Neuronal stem cell (in vitro differentiated cells): Measurements from ENCODE around the gene ADAMTSL1.

ENCODE experiments used
- DNase-seq: peaks from one replicate; pipeline ENCODE4 v3.0.0-alpha.2; 2013; ENCODE audit warnings: low spot score
- H2AFZ ChIP-seq: one replicate; pipeline ENCODE4 v1.6.1; 2013; ENCODE audit warnings: mild to moderate bottlenecking, low read length, inconsistent platforms
- H2AK5ac ChIP-seq: 2 replicates; pipeline ENCODE4 v1.6.1; 2013; ENCODE audit warnings: low read depth, mild to moderate bottlenecking, inconsistent platforms, low read length, moderate library complexity, mixed read lengths
- H2BK120ac ChIP-seq: 2 replicates; pipeline ENCODE4 v1.6.1; 2013; ENCODE audit warnings: low read depth, mild to moderate bottlenecking, inconsistent platforms, low read length, moderate library complexity, mixed read lengths
- H2BK12ac ChIP-seq: one replicate; pipeline ENCODE4 v1.6.1; 2013; ENCODE audit warnings: low read length, inconsistent platforms
- H2BK15ac ChIP-seq: 2 replicates; pipeline ENCODE4 v1.6.1; 2013; ENCODE audit warnings: mild to moderate bottlenecking, low read length, inconsistent platforms, mixed read lengths
- H2BK5ac ChIP-seq: one replicate; pipeline ENCODE4 v1.6.1; 2013; ENCODE audit warnings: inconsistent platforms, mild to moderate bottlenecking, low read length, moderate library complexity
- H3K14ac ChIP-seq: one replicate; pipeline ENCODE4 v1.6.1; 2013; ENCODE audit warnings: low read length, inconsistent platforms
- H3K18ac ChIP-seq: 2 replicates; pipeline ENCODE4 v1.6.1; 2013; ENCODE audit warnings: low read length, inconsistent platforms
- H3K23ac ChIP-seq: 2 replicates; pipeline ENCODE4 v1.6.1; 2013; ENCODE audit warnings: low read depth, mild to moderate bottlenecking, mixed read lengths, low read length, inconsistent platforms; ENCODE audit not compliant: poor library complexity
- H3K27ac ChIP-seq: replicated peaks from 3 replicates; pipeline ENCODE4 v1.5.1; 2013; ENCODE audit warnings: low read length, inconsistent platforms
- H3K27me3 ChIP-seq, 3 experiments: 2 replicates each; pipeline ENCODE4 v1.6.1; 2013; ENCODE audit warnings: low read length in 3 of 3, mild to moderate bottlenecking in 2 of 3, inconsistent platforms in 1 of 3, low read depth in 1 of 3, mixed read lengths in 1 of 3, moderate library complexity in 1 of 3; ENCODE audit not compliant: control insufficient read depth in 3 of 3, insufficient read depth in 3 of 3
- H3K36me3 ChIP-seq, 2 donors: replicated peaks in 1 of 2; 2 replicates each; pipeline ENCODE4 v1.6.1; 2013; ENCODE audit warnings: low read length in 2 of 2; ENCODE audit not compliant: control insufficient read depth in 2 of 2, insufficient read depth in 2 of 2
- H3K4ac ChIP-seq: 2 replicates; pipeline ENCODE4 v1.6.1; 2013; ENCODE audit warnings: inconsistent platforms, mild to moderate bottlenecking, low read length, moderate library complexity
- H3K4me1 ChIP-seq, 2 donors: 1 replicate in 1 of 2; 2 replicates in 1 of 2; pipeline ENCODE4 v1.6.1; 2013; ENCODE audit warnings: low read length in 2 of 2, low read depth in 1 of 2; ENCODE audit not compliant: control insufficient read depth in 2 of 2, insufficient read depth in 1 of 2
- H3K4me2 ChIP-seq: one replicate; pipeline ENCODE4 v1.6.1; 2013; ENCODE audit warnings: mild to moderate bottlenecking, low read length, inconsistent platforms; ENCODE audit not compliant: insufficient read depth, poor library complexity, severe bottlenecking
- H3K4me3 ChIP-seq, 2 donors: 2 replicates each; pipeline ENCODE4 v1.5.1; 2013; ENCODE audit warnings: low read length in 2 of 2, mild to moderate bottlenecking in 2 of 2, inconsistent platforms in 1 of 2, moderate library complexity in 1 of 2
- H3K79me1 ChIP-seq: one replicate; pipeline ENCODE4 v1.6.1; 2013; ENCODE audit warnings: low read depth, mild to moderate bottlenecking, inconsistent platforms, low read length, moderate library complexity
- H3K9ac ChIP-seq: one replicate; pipeline ENCODE4 v1.6.1; 2013; ENCODE audit warnings: mild to moderate bottlenecking, low read depth, low read length, inconsistent platforms; ENCODE audit not compliant: poor library complexity
- H3K9me3 ChIP-seq, 2 donors: replicated peaks in 1 of 2; 2 replicates each; pipeline versions ENCODE3 to v1.6.1; 2013; ENCODE audit warnings: low read length in 2 of 2, mild to moderate bottlenecking in 2 of 2, inconsistent platforms in 1 of 2, low read depth in 1 of 2, mixed read lengths in 1 of 2, moderate library complexity in 1 of 2; ENCODE audit not compliant: control insufficient read depth in 2 of 2, insufficient read depth in 1 of 2
- H4K8ac ChIP-seq: one replicate; pipeline ENCODE4 v1.6.1; 2013; ENCODE audit warnings: low read depth, mild to moderate bottlenecking, inconsistent platforms, low read length, moderate library complexity
- H4K91ac ChIP-seq: one replicate; pipeline ENCODE4 v1.6.1; 2013; ENCODE audit warnings: low read length, low read depth, mild to moderate bottlenecking, inconsistent platforms; ENCODE audit not compliant: poor library complexity
- WGBS, 2 donors: extraction: QIAGEN DNeasy Blood & Tissue Kit; methylation state at CpG; one replicate each; pipeline ENCODE4 v1.1.7; 2013; ENCODE audit warnings: missing lambda C conversion rate in 2 of 2, mixed read lengths in 1 of 2; ENCODE audit not compliant: insufficient read length in 2 of 2, insufficient replicate concordance in 1 of 2; ENCODE audit errors: extremely low coverage in 2 of 2; 5-methylcytosine and 5-hydroxymethylcytosine counted together

The ADAMTSL1 gene

GRCh38 chr9:18910435-18910834 lies 436.5 kb downstream of the ADAMTSL1 start:
- H3K27me3 ChIP-seq = no peaks in the 10 kb centered on the region
- no peak overlapping the region for H3K14ac ChIP-seq
- H2BK120ac ChIP-seq = no peak overlapping the region
- no peak overlapping the region for H3K4me2 ChIP-seq
- H3K23ac ChIP-seq = no peak overlapping the region
- H2BK5ac ChIP-seq = no peak overlapping the region
- no peak overlapping the region for H3K27ac ChIP-seq
- no peak overlapping the region for H2AFZ ChIP-seq
- peaks cover 0 to 2% of the 10 kb centered on the region in 2 donors for H3K9me3 ChIP-seq
- no peak overlapping the region for H3K4me3 ChIP-seq
- no CpG with 5 or more reads among the region's 2 CpGs for WGBS, 2 donors
- DNase-seq = no peak
- H3K18ac ChIP-seq = no peak overlapping the region
- H2BK15ac ChIP-seq = no peak overlapping the region
- H4K91ac ChIP-seq = no peak overlapping the region
- no peak overlapping the region for H2BK12ac ChIP-seq
- H3K4me1 ChIP-seq = peaks cover 0 to 14% of the 10 kb centered on the region in 2 donors
- no peak overlapping the region for H3K9ac ChIP-seq
- H4K8ac ChIP-seq = no peak overlapping the region
- no peaks in the 10 kb centered on the region for H3K36me3 ChIP-seq
- H3K79me1 ChIP-seq = no peaks in the 10 kb centered on the region
- H2AK5ac ChIP-seq = no peak overlapping the region
- H3K4ac ChIP-seq = no peak overlapping the region

GRCh38 chr9:18910916-18911315 lies 437.0 kb downstream of the ADAMTSL1 start:
- H3K79me1 ChIP-seq = no peaks in the 10 kb centered on the region
- no peak overlapping the region for H4K8ac ChIP-seq
- H3K9ac ChIP-seq = no peak overlapping the region
- H3K18ac ChIP-seq = no peak overlapping the region
- no peak overlapping the region for H2AFZ ChIP-seq
- no peak overlapping the region for H4K91ac ChIP-seq
- H3K4me1 ChIP-seq = peaks cover 0 to 14% of the 10 kb centered on the region in 2 donors
- no peak overlapping the region for H3K27ac ChIP-seq
- H3K4me3 ChIP-seq = no peak overlapping the region
- no peak overlapping the region for H3K23ac ChIP-seq
- no CpG with 5 or more reads among the region's 6 CpGs for WGBS, 2 donors
- no peak overlapping the region for H2AK5ac ChIP-seq
- H3K14ac ChIP-seq = no peak overlapping the region
- H3K4ac ChIP-seq = no peak overlapping the region
- H2BK120ac ChIP-seq = no peak overlapping the region
- no peak overlapping the region for H2BK12ac ChIP-seq
- H2BK5ac ChIP-seq = no peak overlapping the region
- no peaks in the 10 kb centered on the region for H3K27me3 ChIP-seq
- H2BK15ac ChIP-seq = no peak overlapping the region
- H3K9me3 ChIP-seq = no peaks in the 10 kb centered on the region
- no peak overlapping the region for H3K4me2 ChIP-seq
- no peaks in the 10 kb centered on the region for H3K36me3 ChIP-seq
- no peak for DNase-seq

- no peak overlapping the region for H3K14ac ChIP-seq
- no peak overlapping the region for H4K91ac ChIP-seq
- H3K27me3 ChIP-seq = no peaks in the 10 kb centered on the region
- no peaks in the 10 kb centered on the region for H3K79me1 ChIP-seq
- no peak overlapping the region for H3K4me2 ChIP-seq
- no peak overlapping the region for H2BK12ac ChIP-seq
- no peak for DNase-seq
- H3K9ac ChIP-seq = no peak overlapping the region
- peaks cover 0 to 14% of the 10 kb centered on the region in 2 donors for H3K4me1 ChIP-seq
- no peak overlapping the region for H2BK120ac ChIP-seq
- no peak overlapping the region for H3K27ac ChIP-seq
- H2AK5ac ChIP-seq = no peak overlapping the region
- H2BK15ac ChIP-seq = no peak overlapping the region
- H4K8ac ChIP-seq = no peak overlapping the region
- no peak overlapping the region for H3K18ac ChIP-seq
- no peak overlapping the region for H3K4me3 ChIP-seq
- H3K36me3 ChIP-seq = no peaks in the 10 kb centered on the region
- no CpG with 5 or more reads among the region's 9 CpGs for WGBS, 2 donors
- H3K9me3 ChIP-seq = no peaks in the 10 kb centered on the region
- no peak overlapping the region for H3K4ac ChIP-seq
- H2BK5ac ChIP-seq = no peak overlapping the region
- no peak overlapping the region for H3K23ac ChIP-seq
- H2AFZ ChIP-seq = no peak overlapping the region
Observed at GRCh38 chr9:18911714-18912342, 437.9 kb downstream of the ADAMTSL1 start.

- Histone ChIP-seq H2BK15ac (no peak overlapping the region), H2BK120ac (no peak overlapping the region), H3K36me3 (no peaks in the 10 kb centered on the region), H2AK5ac (no peak overlapping the region), H3K9me3 (no peaks in the 10 kb centered on the region), H3K14ac (no peak overlapping the region), H4K8ac (no peak overlapping the region), H2BK5ac (no peak overlapping the region), H3K4me1 (peaks cover 0 to 7% of the 10 kb centered on the region in 2 donors), H4K91ac (no peak overlapping the region), H3K27me3 (no peaks in the 10 kb centered on the region), H3K4ac (no peak overlapping the region), H3K27ac (no peak overlapping the region), H3K18ac (no peak overlapping the region), H3K79me1 (no peaks in the 10 kb centered on the region), H3K23ac (no peak overlapping the region), H3K9ac (no peak overlapping the region), H3K4me3 (no peak overlapping the region), H2AFZ (no peak overlapping the region), H3K4me2 (no peak overlapping the region), H2BK12ac (no peak overlapping the region)
- no CpG with 5 or more reads among the region's 4 CpGs for WGBS, 2 donors
- DNase-seq = no peak
Observed at GRCh38 chr9:18920141-18921084, 446.5 kb downstream of the ADAMTSL1 start.
